GM18951 (cell line): ENCODE measurements around the gene CYTH4.

Source experiments
- POLR2A ChIP-seq: IDR thresholded peaks from 4 replicates; pipeline ENCODE4 v1.6.1; 2011; ENCODE audit warnings: mild to moderate bottlenecking; ENCODE audit not compliant: insufficient read length, insufficient read depth; ENCODE audit errors: extremely low read depth
- in situ Hi-C: fragments of 300-500 bp; cut with MboI; formaldehyde crosslinking; loops from one replicate; pipeline ENCODE4 v1.12.0; 2022; ENCODE audit warnings: low sequenced_read_pairs, mixed read lengths, inconsistent platforms; ENCODE audit not compliant: unreplicated experiment

CYTH4 gene

GRCh38 chr22:37255558-37256006 lies 26.7 kb upstream of the CYTH4 start:
- no peak for TF ChIP-seq POLR2A
- in situ Hi-C loops = no loop called here

GRCh38 chr22:37256075-37256726 lies 26.1 kb upstream of the CYTH4 start:
- in situ Hi-C loops = no loop called here
- TF ChIP-seq POLR2A = no peak

GRCh38 chr22:37258005-37258752 lies 24.1 kb upstream of the CYTH4 start:
- in situ Hi-C loops = no loop called here
- TF ChIP-seq POLR2A = no peak

- in situ Hi-C loops = no loop called here
- no peak for TF ChIP-seq POLR2A
Measured at GRCh38 chr22:37258753-37259401, 23.4 kb upstream of the CYTH4 start.

GRCh38 chr22:37259540-37260029 lies 22.7 kb upstream of the CYTH4 start:
- in situ Hi-C loops = no loop called here
- TF ChIP-seq POLR2A = no peak

- TF ChIP-seq POLR2A = no peak
- in situ Hi-C loops = no loop called here
Measured at GRCh38 chr22:37260155-37260795, 22.0 kb upstream of the CYTH4 start.

- in situ Hi-C loops = no loop called here
- TF ChIP-seq POLR2A = no peak
Measured at GRCh38 chr22:37260901-37261336, 21.4 kb upstream of the CYTH4 start.

GRCh38 chr22:37262346-37262745 lies 20.0 kb upstream of the CYTH4 start:
- in situ Hi-C loops = no loop called here

GRCh38 chr22:37263966-37264887 lies 18.1 kb upstream of the CYTH4 start:
- in situ Hi-C loops = no loop called here
- no peak for TF ChIP-seq POLR2A

More at GRCh38 chr22:37262346-37262745, 20.0 kb upstream of the CYTH4 start:
- no peak for TF ChIP-seq POLR2A

- in situ Hi-C loops = no loop called here
- TF ChIP-seq POLR2A = no peak
Measured at GRCh38 chr22:37266581-37267134, 15.7 kb upstream of the CYTH4 start.

- in situ Hi-C loops = no loop called here
- TF ChIP-seq POLR2A = no peak
Measured at GRCh38 chr22:37267135-37267587, 15.1 kb upstream of the CYTH4 start.

GRCh38 chr22:37267661-37268413 lies 14.5 kb upstream of the CYTH4 start:
- in situ Hi-C loops = no loop called here
- no peak for TF ChIP-seq POLR2A
